ENCODE measurements around the gene ERO1A.

ERO1A gene

DNA sequence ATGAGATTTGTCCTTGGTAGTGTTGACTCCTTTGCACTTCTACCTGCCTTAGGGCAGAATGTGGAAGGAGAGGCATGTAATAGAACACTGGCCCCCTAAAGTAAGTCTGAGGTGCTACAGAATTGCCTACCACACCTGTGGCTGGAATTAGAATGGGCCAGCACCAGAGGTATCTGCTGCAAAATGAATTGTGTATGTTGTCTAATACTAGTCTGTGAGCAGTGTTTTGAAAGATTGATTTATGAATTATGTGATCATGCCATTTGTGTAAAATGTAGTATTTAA, 28.9 kb upstream of the ERO1A start:
- no peak overlapping the region for H3K27ac ChIP-seq (ENCODE audit: extremely low read depth, low read depth, low read length)
- H3K4me3 ChIP-seq (ENCODE audit: low read depth, low read length) = no peak overlapping the region
- ChIA-PET CTCF (interaction anchor here (1.0 kb wide), 1 partner anchor 46 kb away, joined by 3 read pairs; no protein-coding TSS in a partner anchor), POLR2A (no interaction called here)
- no peak for TF ChIP-seq ZNF585B (tag by site-specific recombination; IDR thresholded peaks at IDR 0.05)
- no peaks in the 10 kb centered on the region for H3K9me3 ChIP-seq (ENCODE audit: control insufficient read depth, insufficient read depth, low read depth, low read length)
- H3K36me3 ChIP-seq (ENCODE audit: control insufficient read depth in 2 of 2, insufficient read depth in 1 of 2, low read length in 2 of 2) = peaks cover 79 to 89% of the 10 kb centered on the region in 2 experiments
- H3K4me1 ChIP-seq (ENCODE audit: control insufficient read depth, insufficient read depth, low read length) = no peaks in the 10 kb centered on the region

DNA sequence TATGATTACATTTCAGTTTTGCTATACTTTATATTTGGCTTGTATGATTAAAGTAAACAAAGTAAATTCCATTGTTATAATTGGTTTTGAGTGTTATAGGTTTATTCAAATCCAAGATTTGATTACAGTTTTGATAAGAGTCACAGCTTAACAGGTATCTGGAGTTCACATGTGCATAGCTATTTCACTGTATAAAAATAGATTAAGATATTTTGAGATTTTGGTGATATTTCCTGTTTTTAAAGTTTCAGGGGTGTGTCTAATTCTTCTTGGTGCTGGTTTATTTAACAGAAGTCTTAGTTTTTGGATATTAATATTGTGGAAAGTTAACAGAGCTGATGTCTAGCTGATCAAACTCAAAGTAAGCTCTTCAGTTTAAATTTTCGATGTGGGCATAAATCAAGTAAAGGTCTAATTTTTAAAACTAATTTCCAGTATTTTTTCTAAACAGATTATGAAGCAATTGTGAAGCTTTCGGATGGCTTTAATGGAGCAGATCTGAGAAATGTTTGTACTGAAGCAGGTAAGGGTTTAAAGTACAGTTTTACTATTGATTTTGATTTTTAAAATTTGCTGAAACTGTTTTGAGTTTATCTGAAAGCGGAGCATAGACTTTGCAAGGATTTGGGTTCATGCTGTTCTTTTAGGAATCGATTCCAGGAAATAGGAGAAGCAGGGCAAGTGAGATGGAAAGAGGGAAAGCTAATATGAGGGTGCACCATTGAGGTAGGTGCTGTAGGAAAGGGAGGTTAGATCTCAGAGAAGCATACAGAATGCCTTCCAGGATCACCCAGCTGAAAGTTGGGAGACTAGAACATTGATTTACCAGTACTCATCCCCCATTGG, 28.4 kb upstream of the ERO1A start:
- CTCF ChIA-PET = interaction anchor here (0.5 to 1.0 kb wide), 2 partner anchors 46 to 47 kb away, joined by 3 to 4 read pairs; no protein-coding TSS in a partner anchor
- TF ChIP-seq KLF10 (tag by site-specific recombination; IDR thresholded peaks at IDR 0.05) (no peak), ZNF394 (tag by site-specific recombination; IDR thresholded peaks at IDR 0.05; ENCODE audit: borderline replicate concordance) (no peak), ZNF133 (tag by site-specific recombination; IDR thresholded peaks at IDR 0.05) (no peak), ZNF423 (tag by site-specific recombination; IDR thresholded peaks at IDR 0.05) (no peak), ZNF530 (tag by site-specific recombination; IDR thresholded peaks at IDR 0.05; ENCODE audit: low read depth) (no peak), BCL11A (tag by site-specific recombination; IDR thresholded peaks at IDR 0.05; ENCODE audit: low read depth) (no peak), ZNF221 (tag by site-specific recombination; IDR thresholded peaks at IDR 0.05; ENCODE audit: borderline replicate concordance) (no peak), ZNF555 (tag by site-specific recombination; conservative IDR thresholded peaks at IDR 0.05) (no peak), KLF7 (tag by site-specific recombination; IDR thresholded peaks at IDR 0.05; ENCODE audit: borderline replicate concordance) (no peak)
- TF ChIP-seq, protein P1, sequence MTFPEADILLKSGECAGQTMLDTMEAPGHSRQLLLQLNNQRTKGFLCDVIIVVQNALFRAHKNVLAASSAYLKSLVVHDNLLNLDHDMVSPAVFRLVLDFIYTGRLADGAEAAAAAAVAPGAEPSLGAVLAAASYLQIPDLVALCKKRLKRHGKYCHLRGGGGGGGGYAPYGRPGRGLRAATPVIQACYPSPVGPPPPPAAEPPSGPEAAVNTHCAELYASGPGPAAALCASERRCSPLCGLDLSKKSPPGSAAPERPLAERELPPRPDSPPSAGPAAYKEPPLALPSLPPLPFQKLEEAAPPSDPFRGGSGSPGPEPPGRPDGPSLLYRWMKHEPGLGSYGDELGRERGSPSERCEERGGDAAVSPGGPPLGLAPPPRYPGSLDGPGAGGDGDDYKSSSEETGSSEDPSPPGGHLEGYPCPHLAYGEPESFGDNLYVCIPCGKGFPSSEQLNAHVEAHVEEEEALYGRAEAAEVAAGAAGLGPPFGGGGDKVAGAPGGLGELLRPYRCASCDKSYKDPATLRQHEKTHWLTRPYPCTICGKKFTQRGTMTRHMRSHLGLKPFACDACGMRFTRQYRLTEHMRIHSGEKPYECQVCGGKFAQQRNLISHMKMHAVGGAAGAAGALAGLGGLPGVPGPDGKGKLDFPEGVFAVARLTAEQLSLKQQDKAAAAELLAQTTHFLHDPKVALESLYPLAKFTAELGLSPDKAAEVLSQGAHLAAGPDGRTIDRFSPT (tag by site-specific recombination; IDR thresholded peaks at IDR 0.05) = no peak
- TF ChIP-seq, protein P2, sequence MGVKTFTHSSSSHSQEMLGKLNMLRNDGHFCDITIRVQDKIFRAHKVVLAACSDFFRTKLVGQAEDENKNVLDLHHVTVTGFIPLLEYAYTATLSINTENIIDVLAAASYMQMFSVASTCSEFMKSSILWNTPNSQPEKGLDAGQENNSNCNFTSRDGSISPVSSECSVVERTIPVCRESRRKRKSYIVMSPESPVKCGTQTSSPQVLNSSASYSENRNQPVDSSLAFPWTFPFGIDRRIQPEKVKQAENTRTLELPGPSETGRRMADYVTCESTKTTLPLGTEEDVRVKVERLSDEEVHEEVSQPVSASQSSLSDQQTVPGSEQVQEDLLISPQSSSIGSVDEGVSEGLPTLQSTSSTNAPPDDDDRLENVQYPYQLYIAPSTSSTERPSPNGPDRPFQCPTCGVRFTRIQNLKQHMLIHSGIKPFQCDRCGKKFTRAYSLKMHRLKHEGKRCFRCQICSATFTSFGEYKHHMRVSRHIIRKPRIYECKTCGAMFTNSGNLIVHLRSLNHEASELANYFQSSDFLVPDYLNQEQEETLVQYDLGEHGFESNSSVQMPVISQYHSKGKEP (tag by site-specific recombination; IDR thresholded peaks at IDR 0.05) = no peak
- TF ChIP-seq, protein P3, sequence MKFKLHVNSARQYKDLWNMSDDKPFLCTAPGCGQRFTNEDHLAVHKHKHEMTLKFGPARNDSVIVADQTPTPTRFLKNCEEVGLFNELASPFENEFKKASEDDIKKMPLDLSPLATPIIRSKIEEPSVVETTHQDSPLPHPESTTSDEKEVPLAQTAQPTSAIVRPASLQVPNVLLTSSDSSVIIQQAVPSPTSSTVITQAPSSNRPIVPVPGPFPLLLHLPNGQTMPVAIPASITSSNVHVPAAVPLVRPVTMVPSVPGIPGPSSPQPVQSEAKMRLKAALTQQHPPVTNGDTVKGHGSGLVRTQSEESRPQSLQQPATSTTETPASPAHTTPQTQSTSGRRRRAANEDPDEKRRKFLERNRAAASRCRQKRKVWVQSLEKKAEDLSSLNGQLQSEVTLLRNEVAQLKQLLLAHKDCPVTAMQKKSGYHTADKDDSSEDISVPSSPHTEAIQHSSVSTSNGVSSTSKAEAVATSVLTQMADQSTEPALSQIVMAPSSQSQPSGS (tag by site-specific recombination; IDR thresholded peaks at IDR 0.05; ENCODE audit: low read depth) = no peak

DNA sequence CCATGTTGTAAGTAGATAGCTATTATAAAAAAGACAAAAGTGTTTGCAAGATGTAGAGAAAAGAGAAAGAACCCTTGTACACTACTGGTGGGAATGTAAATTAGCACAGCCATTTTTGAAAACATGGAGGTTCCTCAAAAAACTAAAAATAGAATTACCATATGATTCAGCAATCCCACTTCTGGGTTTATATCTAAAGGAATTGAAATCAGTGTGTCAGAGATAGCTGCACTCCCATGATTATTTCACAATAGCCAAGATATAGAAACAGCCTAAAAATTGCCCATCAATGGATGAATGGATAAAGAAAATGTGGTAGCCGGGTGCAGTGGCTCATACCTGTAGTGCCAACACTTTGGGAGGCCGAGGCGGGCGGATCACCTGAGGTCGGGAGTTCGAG, 20.8 kb upstream of the ERO1A start:
- ChIA-PET CTCF (no interaction called here), POLR2A (no interaction called here)
- TF ChIP-seq, protein P4, sequence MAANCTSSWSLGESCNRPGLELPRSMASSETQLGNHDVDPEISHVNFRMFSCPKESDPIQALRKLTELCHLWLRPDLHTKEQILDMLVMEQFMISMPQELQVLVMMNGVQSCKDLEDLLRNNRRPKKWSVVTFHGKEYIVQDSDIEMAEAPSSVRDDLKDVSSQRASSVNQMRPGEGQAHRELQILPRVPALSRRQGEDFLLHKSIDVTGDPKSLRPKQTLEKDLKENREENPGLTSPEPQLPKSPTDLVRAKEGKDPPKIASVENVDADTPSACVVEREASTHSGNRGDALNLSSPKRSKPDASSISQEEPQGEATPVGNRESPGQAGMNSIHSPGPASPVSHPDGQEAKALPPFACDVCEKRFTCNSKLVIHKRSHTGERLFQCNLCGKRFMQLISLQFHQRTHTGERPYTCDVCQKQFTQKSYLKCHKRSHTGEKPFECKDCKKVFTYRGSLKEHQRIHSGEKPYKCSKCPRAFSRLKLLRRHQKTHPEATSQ (tag by site-specific recombination; IDR thresholded peaks at IDR 0.05) = no peak
- TF ChIP-seq ZNF558 (tag by site-specific recombination; IDR thresholded peaks at IDR 0.05) = no peak
- no peak for TF ChIP-seq ZIC2 (tag by site-specific recombination; IDR thresholded peaks at IDR 0.05)
- Histone ChIP-seq H3K27ac (ENCODE audit: extremely low read depth, low read depth, low read length) (no peak overlapping the region), H3K4me3 (ENCODE audit: low read depth, low read length) (no peak overlapping the region), H3K36me3 (ENCODE audit: control insufficient read depth in 2 of 2, insufficient read depth in 1 of 2, low read length in 2 of 2) (peaks cover 93 to 95% of the 10 kb centered on the region in 2 experiments), H3K9me3 (ENCODE audit: control insufficient read depth, insufficient read depth, low read depth, low read length) (no peaks in the 10 kb centered on the region), H3K4me1 (ENCODE audit: control insufficient read depth, insufficient read depth, low read length) (peaks cover 4% of the 10 kb centered on the region; the same call in 1 of the 2 replicates)

More for the DNA sequence above, 28.4 kb upstream of the ERO1A start:
- Histone ChIP-seq H3K4me3 (ENCODE audit: low read depth, low read length) (no peak overlapping the region), H3K27ac (ENCODE audit: extremely low read depth, low read depth, low read length) (no peak overlapping the region), H3K4me1 (ENCODE audit: control insufficient read depth, insufficient read depth, low read length) (no peaks in the 10 kb centered on the region), H3K9me3 (ENCODE audit: control insufficient read depth, insufficient read depth, low read depth, low read length) (no peaks in the 10 kb centered on the region), H3K36me3 (ENCODE audit: control insufficient read depth in 2 of 2, insufficient read depth in 1 of 2, low read length in 2 of 2) (peaks cover 80 to 93% of the 10 kb centered on the region in 2 experiments)
- POLR2A ChIA-PET = no interaction called here

Measured in HEK293 (cell line).